SK-N-SH (cell line): Measurements from ENCODE around the gene XRCC3. TPM values are rescaled to one million over a fixed set of nuclear protein-coding genes. Genes with fewer than 3 reads are reported as not detected.

Source experiments
- CTCF ChIA-PET: fragments of 300-600, 350-600 bp; formaldehyde crosslinking; extraction: SDS; loops from one replicate; lab custom pipeline; 2021; lab: Yijun Ruan, JAX
- POLR2A ChIA-PET: fragments of 350-600 bp; sonication (Branson Sonifier 250); formaldehyde crosslinking; extraction: SDS; loops from one replicate; lab custom pipeline; 2020; ENCODE audit warnings: antibody characterized with exemption, inconsistent platforms; lab: Yijun Ruan, JAX
- DNase-seq: peaks from one replicate; pipeline ENCODE4 v3.0.0; 2012
- H2AFZ ChIP-seq: fragments of 200-600 bp; sonication (generic); 2 replicates; pipeline ENCODE4 v1.8.1; 2016; ENCODE audit warnings: antibody characterized with exemption, mild to moderate bottlenecking, low read depth
- H3F3A ChIP-seq: fragments of 200-600 bp; sonication (generic); replicated peaks from 2 replicates; pipeline ENCODE3; 2016; ENCODE audit warnings: antibody characterized with exemption, mild to moderate bottlenecking; ENCODE audit not compliant: insufficient read depth
- H3K27ac ChIP-seq, 2 experiments: fragments of 200-500 bp in 1 of 2; fragments of 200-600 bp in 1 of 2; sonication (Bioruptor generic) in 1 of 2; sonication (generic), shearing (Covaris generic) in 1 of 2; 2 replicates each; pipeline versions ENCODE4 v1.5.1 to v1.6.1; 2014 to 2016; ENCODE audit warnings: low read depth in 2 of 2, inconsistent platforms in 1 of 2, low read length in 1 of 2, mild to moderate bottlenecking in 1 of 2, mixed read lengths in 1 of 2
- H3K27me3 ChIP-seq: fragments of 200-600 bp; sonication (generic), shearing (Covaris generic); 2 replicates; pipeline ENCODE4 v1.6.1; 2016; ENCODE audit warnings: mixed run types; ENCODE audit not compliant: insufficient read depth
- H3K36me3 ChIP-seq, 2 experiments: fragments of 200-500 bp in 1 of 2; fragments of 200-600 bp in 1 of 2; sonication (Bioruptor generic) in 1 of 2; sonication (generic) in 1 of 2; replicated peaks in 1 of 2; 2 replicates each; pipeline versions ENCODE3 to v1.5.1; 2014 to 2016; ENCODE audit warnings: low read length in 1 of 2, mild to moderate bottlenecking in 1 of 2; ENCODE audit not compliant: insufficient read depth in 2 of 2, control insufficient read depth in 1 of 2
- H3K4me1 ChIP-seq, 2 experiments: fragments of 200-500 bp in 1 of 2; fragments of 200-600 bp in 1 of 2; sonication (Bioruptor generic) in 1 of 2; sonication (generic), shearing (Covaris generic) in 1 of 2; 2 replicates each; pipeline versions ENCODE4 v1.5.1 to v1.6.1; 2014 to 2016; ENCODE audit warnings: low read depth in 1 of 2, low read length in 1 of 2, mixed run types in 1 of 2; ENCODE audit not compliant: insufficient read depth in 2 of 2, control insufficient read depth in 1 of 2
- H3K4me2 ChIP-seq: fragments of 200-600 bp; sonication (generic), shearing (Covaris generic); 2 replicates; pipeline ENCODE4 v1.6.1; 2017; ENCODE audit warnings: mixed run types
- H3K4me3 ChIP-seq, 2 experiments: fragments of 200-500 bp in 1 of 2; fragments of 200-600 bp in 1 of 2; sonication (Bioruptor generic) in 1 of 2; sonication (generic), shearing (Covaris generic) in 1 of 2; 2 replicates each; pipeline versions ENCODE4 v1.5.1 to v1.8.1; 2014 to 2016; ENCODE audit warnings: low read depth in 2 of 2, inconsistent platforms in 1 of 2, low read length in 1 of 2, mild to moderate bottlenecking in 1 of 2, mixed read lengths in 1 of 2, moderate library complexity in 1 of 2
- H3K79me2 ChIP-seq: fragments of 200-600 bp; sonication (generic); 2 replicates; pipeline ENCODE4 v1.8.1; 2017; ENCODE audit warnings: mild to moderate bottlenecking; ENCODE audit not compliant: insufficient read depth
- H3K9ac ChIP-seq: fragments of 200-600 bp; sonication (generic); 2 replicates; pipeline ENCODE4 v1.6.1; 2017; ENCODE audit warnings: mixed run types
- H3K9me2 ChIP-seq: fragments of 200-600 bp; sonication (generic); 2 replicates; pipeline ENCODE4 v1.6.1; 2017; ENCODE audit warnings: mixed run types
- H3K9me3 ChIP-seq: fragments of 200-600 bp; sonication (generic); 2 replicates; pipeline ENCODE4 v1.6.1; 2017; ENCODE audit warnings: mixed run types, mild to moderate bottlenecking, moderate library complexity
- H4K20me1 ChIP-seq: fragments of 200-600 bp; sonication (generic); 2 replicates; pipeline ENCODE4 v1.6.1; 2017; ENCODE audit warnings: mild to moderate bottlenecking, mixed run types; ENCODE audit not compliant: insufficient read depth
- CTCF ChIP-seq: fragments of 200-600 bp; sonication (generic); IDR thresholded peaks from 2 replicates; pipeline ENCODE4 v1.6.1; 2017; ENCODE audit warnings: antibody characterized with exemption, mild to moderate bottlenecking, moderate library complexity
- EP300 ChIP-seq, 2 experiments: IDR thresholded peaks; 2 replicates each; pipeline versions ENCODE4 v1.4.0 to v1.6.1; 2012; ENCODE audit warnings: borderline replicate concordance in 1 of 2, low read depth in 1 of 2, low read length in 1 of 2
- EZH2phosphoT487 ChIP-seq: fragments of 200-600 bp; sonication (generic); IDR thresholded peaks from 2 replicates; pipeline ENCODE4 v1.6.1; 2017; ENCODE audit warnings: low read depth, mixed run types, mild to moderate bottlenecking, antibody characterized with exemption, moderate library complexity, borderline replicate concordance
- FOSL2 ChIP-seq: IDR thresholded peaks from 2 replicates; pipeline ENCODE4 v1.4.0; 2012; ENCODE audit warnings: low read depth, mild to moderate bottlenecking, moderate library complexity, borderline replicate concordance
- FOXM1 ChIP-seq: IDR thresholded peaks from 2 replicates; pipeline ENCODE4 v1.4.0; 2012; ENCODE audit warnings: low read depth, mild to moderate bottlenecking
- GABPA ChIP-seq: IDR thresholded peaks from 2 replicates; pipeline ENCODE4 v1.4.0; 2012; ENCODE audit warnings: low read depth, mild to moderate bottlenecking
- GATA2 ChIP-seq: sonication (generic); formaldehyde crosslinking; IDR thresholded peaks from 2 replicates; pipeline ENCODE4 v1.5.0; 2020; ENCODE audit warnings: mild to moderate bottlenecking, missing genetic modification reagents
- MEF2A ChIP-seq: IDR thresholded peaks from 2 replicates; pipeline ENCODE4 v1.4.0; 2012; ENCODE audit warnings: low read depth, borderline replicate concordance
- NFIC ChIP-seq: IDR thresholded peaks from 2 replicates; pipeline ENCODE4 v1.4.0; 2012; ENCODE audit warnings: borderline replicate concordance
- POLR2AphosphoS5 ChIP-seq: IDR thresholded peaks from 2 replicates; pipeline ENCODE4 v1.6.1; 2012; ENCODE audit warnings: low read depth, low read length
- RCOR1 ChIP-seq: fragments of 150-350 bp; IDR thresholded peaks from 2 replicates; pipeline ENCODE4 v1.6.1; 2017; ENCODE audit warnings: antibody characterized with exemption, low read length
- SMC3 ChIP-seq: IDR thresholded peaks from 2 replicates; pipeline ENCODE4 v1.6.1; 2012; ENCODE audit warnings: low read depth, low read length, improper control_type of control experiment
- TAF1 ChIP-seq: IDR thresholded peaks from 2 replicates; pipeline ENCODE4 v1.6.1; 2012; ENCODE audit warnings: low read depth, mild to moderate bottlenecking, low read length, moderate library complexity, borderline replicate concordance
- TCF12 ChIP-seq: IDR thresholded peaks from 2 replicates; pipeline ENCODE4 v1.4.0; 2012
- TEAD4 ChIP-seq: IDR thresholded peaks from 2 replicates; pipeline ENCODE4 v1.4.0; 2012; ENCODE audit warnings: mild to moderate bottlenecking, borderline replicate concordance; ENCODE audit not compliant: insufficient read depth
- USF1 ChIP-seq: IDR thresholded peaks from 2 replicates; pipeline ENCODE4 v1.4.0; 2012; ENCODE audit warnings: low read depth, borderline replicate concordance
- ZBTB33 ChIP-seq: IDR thresholded peaks from 2 replicates; pipeline ENCODE4 v1.4.0; 2012; ENCODE audit warnings: low read depth, borderline replicate concordance
- WGBS: methylation state at CpG from one replicate; pipeline ENCODE4 v1.1.6; 2017; ENCODE audit warnings: low lambda C conversion rate; 5-methylcytosine and 5-hydroxymethylcytosine counted together
- polyA plus RNA-seq, 3 experiments: library from polyadenylated mRNA; depleted of rRNA; stranded (reverse); fragments of >200 nt; gene quantifications; 2 replicates each; pipeline ENCODE4 v1.2.3, GENCODE V29; 2012

XRCC3 gene
- polyA plus RNA-seq, 1 of the 3 experiments (the other 2 are of a cell fraction) = 11.7 TPM

DNA sequence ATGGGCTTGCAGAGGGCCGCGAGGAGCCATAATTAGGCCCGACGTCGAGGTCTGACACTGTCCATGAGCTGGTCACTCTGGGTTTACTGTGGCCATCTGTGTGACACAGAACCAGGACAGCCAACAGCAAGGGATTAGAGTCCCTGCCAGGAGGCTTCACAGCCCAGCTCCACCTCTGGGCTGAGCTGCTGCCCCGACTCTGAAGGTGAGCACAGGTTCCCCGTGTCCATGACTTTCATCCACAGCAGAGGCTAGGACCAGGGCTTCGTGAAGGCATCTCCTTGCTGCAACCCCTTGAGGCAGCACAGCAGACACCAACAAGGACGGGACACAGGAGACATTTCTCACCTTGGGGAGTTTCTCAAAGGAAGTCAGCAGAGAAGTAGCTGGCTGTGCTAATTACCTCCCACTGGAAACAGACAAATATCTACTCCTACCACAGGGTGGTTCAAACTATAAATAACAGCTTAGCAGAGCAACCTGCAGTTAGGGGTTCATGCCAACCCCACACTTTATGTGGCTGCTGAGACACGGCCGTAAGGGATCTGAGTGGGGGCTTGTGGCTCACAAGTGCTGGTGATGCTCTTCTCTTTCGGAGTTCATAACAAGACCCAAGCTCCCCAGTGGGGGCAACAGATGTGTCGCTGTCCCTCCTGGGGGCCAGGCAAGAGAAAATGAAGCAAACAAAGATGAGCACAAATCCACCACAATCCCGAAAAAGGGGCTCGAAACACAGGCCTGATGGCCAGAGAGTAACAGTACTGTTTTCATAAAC lies 29.6 kb upstream of the XRCC3 start:
- Histone ChIP-seq H3K4me3 (no peak overlapping the region), H3K4me2 (no peak overlapping the region), H3K9me3 (no peaks in the 10 kb centered on the region), H3K4me1 (no peaks in the 10 kb centered on the region; a peak in 1 of 4 replicates), H3K9me2 (no peaks in the 10 kb centered on the region), H3K79me2 (no peaks in the 10 kb centered on the region), H3K9ac (no peak overlapping the region), H3F3A (no peaks in the 10 kb centered on the region), H3K36me3 (peaks cover 0 to 14% of the 10 kb centered on the region in 2 experiments), H2AFZ (no peak overlapping the region), H3K27ac (no peak overlapping the region), H3K27me3 (no peaks in the 10 kb centered on the region), H4K20me1 (no peaks in the 10 kb centered on the region)
- CTCF ChIA-PET = interaction anchor here (0.9 to 1.1 kb wide), 2 partner anchors 10 to 64 kb away, joined by 3 read pairs; no protein-coding TSS in a partner anchor
- TF ChIP-seq USF1 (no peak), FOXM1 (no peak), NFIC (no peak), ZBTB33 (no peak), GABPA (no peak), GATA2 (CRISPR knock-in tag) (no peak), EZH2phosphoT487 (no peak), EP300 (IDR thresholded peaks at IDR 0.05; ENCODE audit: borderline replicate concordance in 1 of 2, low read depth in 1 of 2, low read length in 1 of 2) (no peak), RCOR1 (no peak)
- POLR2A ChIA-PET = interaction anchor here (0.6 kb wide), 1 partner anchor 172 kb away, joined by 4 read pairs; no protein-coding TSS in a partner anchor
- 92% methylated on average over 14 of the region's 15 CpGs for WGBS
- no peak for DNase-seq

DNA sequence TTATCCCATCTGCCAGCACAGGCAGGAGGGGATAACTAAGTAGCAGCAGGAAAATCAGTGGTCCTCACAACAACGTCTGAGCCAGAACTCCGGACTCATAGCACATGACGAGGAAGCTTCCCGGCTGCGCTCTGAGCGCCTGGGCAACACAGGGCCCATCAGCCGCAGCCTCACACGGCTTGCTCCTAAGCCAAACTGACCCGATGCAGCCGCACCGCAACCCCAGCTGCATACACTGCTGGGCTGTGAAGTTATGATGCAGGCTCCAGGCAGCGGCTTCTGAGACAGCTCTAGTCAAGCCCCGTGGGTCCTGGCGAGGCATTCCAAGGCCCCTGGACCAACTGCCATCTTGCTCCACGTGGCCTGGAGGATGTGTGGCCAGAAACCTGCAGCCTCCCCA lies 28.4 kb upstream of the XRCC3 start:
- H3K4me3 ChIP-seq = no peak overlapping the region
- 94% methylated on average over 7 of the region's 15 CpGs for whole genome bisulfite sequencing
- H3K79me2 ChIP-seq = no peaks in the 10 kb centered on the region
- TF ChIP-seq POLR2AphosphoS5 = no peak
- TF ChIP-seq CTCF = no peak
- TF ChIP-seq TCF12 = no peak
- TF ChIP-seq GABPA = no peak
- no peak for TF ChIP-seq SMC3
- TF ChIP-seq TAF1 = no peak
- TF ChIP-seq MEF2A = no peak
- no peak for TF ChIP-seq FOSL2
- no peak for TF ChIP-seq TEAD4
- no peaks in the 10 kb centered on the region; a peak in 1 of 4 replicates for H3K4me1 ChIP-seq
- ChIA-PET CTCF (no interaction called here), POLR2A (no interaction called here)
- no peak overlapping the region for H3K27ac ChIP-seq
- H3K27me3 ChIP-seq = no peaks in the 10 kb centered on the region
- H3K9ac ChIP-seq = no peak overlapping the region
- H3F3A ChIP-seq = no peaks in the 10 kb centered on the region
- no peak overlapping the region for H3K4me2 ChIP-seq
- H4K20me1 ChIP-seq = no peaks in the 10 kb centered on the region
- no peaks in the 10 kb centered on the region for H3K9me2 ChIP-seq
- H3K9me3 ChIP-seq = no peaks in the 10 kb centered on the region
- DNase-seq = no peak
- peaks cover 0 to 15% of the 10 kb centered on the region in 2 experiments for H3K36me3 ChIP-seq
- no peak overlapping the region for H2AFZ ChIP-seq
